Neural progenitor cell (in vitro differentiated cells): ENCODE measurements around the gene CREBBP. TPM values are rescaled to one million over a fixed set of nuclear protein-coding genes. Genes with fewer than 3 reads are reported as not detected.

Source experiments
- DNase-seq: peaks from one replicate; pipeline ENCODE4 v3.0.0-alpha.2; 2016; ENCODE audit warnings: low spot score
- H2AFZ ChIP-seq: fragments of 200-600 bp; sonication (generic); replicated peaks from 2 replicates; pipeline ENCODE4 v1.6.1; 2016; ENCODE audit warnings: antibody characterized with exemption
- H3F3A ChIP-seq: fragments of 200-600 bp; sonication (generic); 2 replicates; pipeline ENCODE4 v1.6.1; 2016; ENCODE audit warnings: antibody characterized with exemption, low read depth
- H3K27ac ChIP-seq: fragments of 200-600 bp; sonication (generic); 2 replicates; pipeline ENCODE4 v1.5.1; 2016; ENCODE audit warnings: mild to moderate bottlenecking
- H3K27me3 ChIP-seq: fragments of 200-600 bp; sonication (generic); 2 replicates; pipeline ENCODE4 v1.6.1; 2016; ENCODE audit warnings: mild to moderate bottlenecking, moderate library complexity
- H3K36me3 ChIP-seq: fragments of 200-600 bp; sonication (generic); 2 replicates; pipeline ENCODE4 v1.5.1; 2016
- H3K4me1 ChIP-seq: fragments of 200-600 bp; sonication (generic); 2 replicates; pipeline ENCODE4 v1.6.1; 2016; ENCODE audit warnings: mixed run types
- H3K4me2 ChIP-seq: fragments of 200-600 bp; sonication (generic); 2 replicates; pipeline ENCODE4 v1.6.1; 2016
- H3K4me3 ChIP-seq: fragments of 200-600 bp; sonication (generic); 2 replicates; pipeline ENCODE4 v1.5.1; 2016
- H3K79me2 ChIP-seq: fragments of 200-600 bp; sonication (generic); 2 replicates; pipeline ENCODE4 v1.6.1; 2016; ENCODE audit warnings: low read depth
- H3K9ac ChIP-seq: fragments of 200-600 bp; sonication (generic); 2 replicates; pipeline ENCODE4 v1.6.1; 2016
- H3K9me3 ChIP-seq: fragments of 200-600 bp; sonication (generic); 2 replicates; pipeline ENCODE4 v1.5.1; 2016; ENCODE audit warnings: low read depth
- H4K20me1 ChIP-seq: fragments of 200-600 bp; sonication (generic); 2 replicates; pipeline ENCODE4 v1.6.1; 2016; ENCODE audit warnings: low read depth
- H3K27ac Mint-ChIP-seq: 3 replicates; pipeline ENCODE4 v1.8.0; 2021; ENCODE audit warnings: mixed read lengths
- H3K27me3 Mint-ChIP-seq: 2 replicates; pipeline ENCODE4 v1.8.0; 2022; ENCODE audit warnings: low read depth, mild to moderate bottlenecking, inconsistent platforms, moderate library complexity, mixed read lengths; ENCODE audit not compliant: insufficient read depth
- H3K36me3 Mint-ChIP-seq: 3 replicates; pipeline ENCODE4 v1.8.0; 2021; ENCODE audit warnings: mixed read lengths
- H3K4me1 Mint-ChIP-seq: 3 replicates; pipeline ENCODE4 v1.8.0; 2021; ENCODE audit warnings: mixed read lengths
- H3K4me3 Mint-ChIP-seq: 3 replicates; pipeline ENCODE4 v1.8.0; 2021; ENCODE audit warnings: mild to moderate bottlenecking, moderate library complexity, mixed read lengths
- H3K9me3 Mint-ChIP-seq: 3 replicates; pipeline ENCODE4 v1.8.0; 2020; ENCODE audit warnings: mixed read lengths
- EZH2 ChIP-seq: fragments of 200-600 bp; sonication (generic); IDR thresholded peaks from 2 replicates; pipeline ENCODE4 v1.6.1; 2017; ENCODE audit warnings: antibody characterized with exemption, mild to moderate bottlenecking, moderate library complexity
- EZH2phosphoT487 ChIP-seq: fragments of 200-600 bp; sonication (generic); IDR thresholded peaks from 2 replicates; pipeline ENCODE4 v1.6.1; 2017; ENCODE audit warnings: antibody characterized with exemption
- total RNA-seq: library from RNA; depleted of rRNA; stranded (reverse); fragments of >200 nt; gene quantifications from 2 replicates; pipeline ENCODE4 v1.2.3, GENCODE V29; 2015; ENCODE audit warnings: low replicate concordance
- TF ChIP-seq, protein P1 (sequence below): fragments of 200-600 bp; sonication (generic); IDR thresholded peaks from 2 replicates; pipeline ENCODE4 v1.5.1; 2017; ENCODE audit warnings: antibody characterized with exemption, mild to moderate bottlenecking

The CREBBP gene
- total RNA-seq, 1 donor from 2014 or later = 60.6 TPM

DNA sequence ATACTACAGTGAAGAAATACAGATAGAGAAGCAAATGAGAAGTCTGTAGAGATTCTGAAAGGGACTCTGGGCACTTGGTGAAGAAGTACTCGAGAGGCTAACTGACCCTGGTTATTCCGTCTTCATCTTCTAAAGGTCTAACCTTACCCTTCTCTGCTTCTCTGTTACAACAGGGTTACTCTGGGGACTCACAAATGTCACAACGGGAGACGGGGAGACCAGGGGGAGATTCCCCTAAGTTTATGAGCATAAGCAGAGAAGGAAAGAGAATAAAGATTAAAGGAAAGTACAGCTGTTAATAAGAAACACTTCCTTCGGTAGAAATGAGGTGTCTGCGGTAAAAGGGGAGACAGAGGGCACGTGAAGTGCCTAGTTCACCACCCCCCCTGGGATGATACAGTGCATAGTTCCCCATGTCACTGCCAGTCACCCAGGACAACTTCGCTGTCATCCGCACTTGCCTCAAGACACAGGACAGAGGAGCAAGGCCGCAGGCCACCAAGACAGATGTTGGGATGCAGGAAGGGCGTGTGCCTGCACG, 88.0 kb downstream of the CREBBP start:
- peaks cover 5% of the 10 kb centered on the region for H3K4me1 Mint-ChIP-seq
- no peak overlapping the region for H3K4me3 ChIP-seq
- no peak overlapping the region for H3K27ac ChIP-seq
- peaks cover 3% of the 10 kb centered on the region for H3K4me1 ChIP-seq
- no peaks in the 10 kb centered on the region for H3F3A ChIP-seq
- peaks cover 12% of the 10 kb centered on the region for H3K36me3 ChIP-seq
- H3K36me3 Mint-ChIP-seq = peaks cover 26% of the 10 kb centered on the region
- H2AFZ ChIP-seq = no peak overlapping the region
- no peak for DNase-seq
- H3K27me3 Mint-ChIP-seq = no peaks in the 10 kb centered on the region
- peaks cover 85% of the 10 kb centered on the region for H4K20me1 ChIP-seq
- H3K27ac Mint-ChIP-seq = no peak overlapping the region
- H3K9me3 Mint-ChIP-seq = no peaks in the 10 kb centered on the region
- no peak overlapping the region for H3K9ac ChIP-seq
- H3K4me3 Mint-ChIP-seq = no peak overlapping the region
- H3K4me2 ChIP-seq = no peak overlapping the region
- H3K79me2 ChIP-seq = peaks cover 86% of the 10 kb centered on the region
- TF ChIP-seq, protein P1, sequence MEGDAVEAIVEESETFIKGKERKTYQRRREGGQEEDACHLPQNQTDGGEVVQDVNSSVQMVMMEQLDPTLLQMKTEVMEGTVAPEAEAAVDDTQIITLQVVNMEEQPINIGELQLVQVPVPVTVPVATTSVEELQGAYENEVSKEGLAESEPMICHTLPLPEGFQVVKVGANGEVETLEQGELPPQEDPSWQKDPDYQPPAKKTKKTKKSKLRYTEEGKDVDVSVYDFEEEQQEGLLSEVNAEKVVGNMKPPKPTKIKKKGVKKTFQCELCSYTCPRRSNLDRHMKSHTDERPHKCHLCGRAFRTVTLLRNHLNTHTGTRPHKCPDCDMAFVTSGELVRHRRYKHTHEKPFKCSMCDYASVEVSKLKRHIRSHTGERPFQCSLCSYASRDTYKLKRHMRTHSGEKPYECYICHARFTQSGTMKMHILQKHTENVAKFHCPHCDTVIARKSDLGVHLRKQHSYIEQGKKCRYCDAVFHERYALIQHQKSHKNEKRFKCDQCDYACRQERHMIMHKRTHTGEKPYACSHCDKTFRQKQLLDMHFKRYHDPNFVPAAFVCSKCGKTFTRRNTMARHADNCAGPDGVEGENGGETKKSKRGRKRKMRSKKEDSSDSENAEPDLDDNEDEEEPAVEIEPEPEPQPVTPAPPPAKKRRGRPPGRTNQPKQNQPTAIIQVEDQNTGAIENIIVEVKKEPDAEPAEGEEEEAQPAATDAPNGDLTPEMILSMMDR = no peak
- TF ChIP-seq EZH2 (no peak), EZH2phosphoT487 (no peak)
- H3K9me3 ChIP-seq = no peaks in the 10 kb centered on the region
- no peaks in the 10 kb centered on the region for H3K27me3 ChIP-seq

DNA sequence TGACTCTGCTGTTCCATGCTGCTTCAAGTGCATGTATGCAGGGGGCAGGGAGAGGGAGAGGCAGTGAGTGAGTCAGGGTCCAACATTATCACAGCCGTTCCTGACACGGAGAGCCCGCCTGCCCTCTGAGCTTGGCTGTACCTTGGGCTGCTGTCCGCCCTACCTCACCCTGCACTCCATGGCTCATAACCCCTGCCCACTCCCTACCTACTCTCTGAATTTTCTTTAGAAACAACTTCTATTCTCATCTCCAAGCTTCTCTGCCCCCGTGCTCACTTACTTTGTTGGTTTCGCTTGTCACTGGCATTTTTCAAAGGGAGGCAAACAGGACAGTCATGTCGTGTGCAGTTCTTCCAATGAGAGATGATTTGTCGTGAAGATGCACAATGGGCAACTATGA, 88.8 kb downstream of the CREBBP start:
- H3K9me3 ChIP-seq = no peaks in the 10 kb centered on the region
- H3K9me3 Mint-ChIP-seq = no peaks in the 10 kb centered on the region
- no peaks in the 10 kb centered on the region for H3K4me1 Mint-ChIP-seq
- peaks cover 79% of the 10 kb centered on the region for H3K79me2 ChIP-seq
- H3K4me3 ChIP-seq = no peak overlapping the region
- H2AFZ ChIP-seq = no peak overlapping the region
- peak overlapping the region; percentile 57 for H3K27ac Mint-ChIP-seq
- no peak overlapping the region for H3K9ac ChIP-seq
- no peak for DNase-seq
- H3K4me3 Mint-ChIP-seq = no peak overlapping the region
- peaks cover 27% of the 10 kb centered on the region for H3K36me3 Mint-ChIP-seq
- H3K27ac ChIP-seq = no peak overlapping the region
- H3K36me3 ChIP-seq = peaks cover 12% of the 10 kb centered on the region
- H3K4me1 ChIP-seq = no peaks in the 10 kb centered on the region
- peaks cover 82% of the 10 kb centered on the region for H4K20me1 ChIP-seq
- H3K4me2 ChIP-seq = no peak overlapping the region
- H3K27me3 ChIP-seq = no peaks in the 10 kb centered on the region
- no peak for TF ChIP-seq EZH2phosphoT487
- TF ChIP-seq, protein P1 = no peak
- no peak for TF ChIP-seq EZH2
- H3K27me3 Mint-ChIP-seq = no peaks in the 10 kb centered on the region
- no peaks in the 10 kb centered on the region for H3F3A ChIP-seq

GRCh38 chr16:3789375-3790099, 91.0 kb downstream of the CREBBP start:
- H3K9ac ChIP-seq = no peak overlapping the region
- H3K9me3 Mint-ChIP-seq = no peaks in the 10 kb centered on the region
- H3K36me3 ChIP-seq = peaks cover 12% of the 10 kb centered on the region
- H3K4me3 Mint-ChIP-seq = no peak overlapping the region
- peaks cover 77% of the 10 kb centered on the region for H4K20me1 ChIP-seq
- H3K79me2 ChIP-seq = peaks cover 79% of the 10 kb centered on the region
- no peaks in the 10 kb centered on the region for H3K9me3 ChIP-seq
- no peaks in the 10 kb centered on the region for H3K27me3 ChIP-seq
- no peak overlapping the region for H3K4me2 ChIP-seq
- H3K27ac ChIP-seq = no peak overlapping the region
- H3K4me1 Mint-ChIP-seq = no peaks in the 10 kb centered on the region
- no peak overlapping the region for H3K27ac Mint-ChIP-seq
- TF ChIP-seq, protein P1 = no peak
- TF ChIP-seq EZH2phosphoT487 (no peak), EZH2 (no peak)
- H3F3A ChIP-seq = no peaks in the 10 kb centered on the region
- H3K36me3 Mint-ChIP-seq = peaks cover 30% of the 10 kb centered on the region
- no peaks in the 10 kb centered on the region for H3K4me1 ChIP-seq
- no peak overlapping the region for H2AFZ ChIP-seq
- no peak overlapping the region for H3K4me3 ChIP-seq
- H3K27me3 Mint-ChIP-seq = no peaks in the 10 kb centered on the region
- no peak for DNase-seq
